CD4-positive, alpha-beta T cell treated with Interleukin-2 at 100 ng/mL for 4 hours (primary cell): ENCODE results near the gene IL1RAPL1.

Experiments
- DNase-seq: peaks from one replicate; pipeline ENCODE4 v3.0.0-alpha.2; 2020; ENCODE audit warnings: low spot score

IL1RAPL1 gene

GRCh38 chrX:29653721-29654120 lies 1066.5 kb downstream of the IL1RAPL1 start:
- DNase-seq = no peak

- no peak for DNase-seq
These were observed 1072.7 kb downstream of the IL1RAPL1 start for GRCh38 chrX:29659911-29660310.

- no peak for DNase-seq
These were observed 1074.0 kb downstream of the IL1RAPL1 start for GRCh38 chrX:29661290-29661689.

- no peak for DNase-seq
These were observed 1074.9 kb downstream of the IL1RAPL1 start for GRCh38 chrX:29662101-29662500.

DNA sequence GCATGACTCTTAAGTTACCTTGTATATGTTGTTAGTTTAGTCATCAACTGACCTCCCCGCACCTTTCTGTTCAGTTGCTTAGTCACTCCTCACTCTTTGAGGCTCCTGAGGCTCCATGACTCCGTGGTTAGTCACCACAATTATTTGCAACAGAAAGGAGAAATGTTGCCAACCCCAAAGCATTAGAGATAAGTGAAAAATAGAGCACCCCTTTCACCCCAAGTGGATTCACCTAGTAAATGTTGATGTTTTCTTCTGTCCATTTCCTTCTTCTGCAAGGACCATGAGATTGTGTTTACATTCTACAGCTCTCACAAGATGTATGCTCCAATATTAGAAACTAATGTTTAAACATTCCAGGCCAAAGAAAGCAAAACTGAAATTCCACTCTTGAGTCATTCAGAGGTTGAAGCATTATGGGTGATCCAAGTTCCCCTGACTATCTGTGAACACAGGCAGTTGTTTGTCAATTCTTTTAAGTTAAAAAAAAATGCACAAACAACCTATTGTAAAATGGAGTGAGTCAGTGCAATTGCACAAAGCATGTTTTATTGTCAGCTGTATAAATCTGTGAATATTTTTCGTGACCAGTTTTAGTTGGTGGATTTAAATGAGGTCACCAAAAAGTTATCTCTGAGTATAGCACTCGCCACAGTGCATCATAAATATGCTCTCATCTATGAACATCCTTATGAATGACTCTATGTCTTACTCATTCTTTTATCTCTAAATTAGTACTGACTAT lies 1075.7 kb downstream of the IL1RAPL1 start:
- DNase-seq = no peak

DNA sequence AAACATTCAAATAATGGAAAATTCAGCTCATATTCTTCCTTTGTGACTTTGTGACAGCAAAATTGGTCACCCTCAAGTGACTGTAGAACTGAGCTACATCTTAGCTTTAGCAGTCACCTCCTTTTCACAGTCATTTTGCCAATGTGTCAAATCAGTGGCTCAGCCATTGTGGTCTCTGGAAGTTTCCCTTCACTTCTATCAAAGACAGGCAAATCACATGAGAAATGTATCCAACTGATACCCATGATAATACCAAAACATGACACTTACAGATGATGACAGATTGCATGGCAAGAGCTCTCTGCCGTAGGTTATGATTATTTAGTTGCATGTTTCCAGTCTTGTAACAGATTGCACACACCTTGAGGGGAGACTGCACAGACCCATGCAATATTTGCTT lies 1078.3 kb downstream of the IL1RAPL1 start:
- DNase-seq = no peak

GRCh38 chrX:29666366-29666765 lies 1079.1 kb downstream of the IL1RAPL1 start:
- no peak for DNase-seq

GRCh38 chrX:29671421-29671820 lies 1084.2 kb downstream of the IL1RAPL1 start:
- no peak for DNase-seq

DNA sequence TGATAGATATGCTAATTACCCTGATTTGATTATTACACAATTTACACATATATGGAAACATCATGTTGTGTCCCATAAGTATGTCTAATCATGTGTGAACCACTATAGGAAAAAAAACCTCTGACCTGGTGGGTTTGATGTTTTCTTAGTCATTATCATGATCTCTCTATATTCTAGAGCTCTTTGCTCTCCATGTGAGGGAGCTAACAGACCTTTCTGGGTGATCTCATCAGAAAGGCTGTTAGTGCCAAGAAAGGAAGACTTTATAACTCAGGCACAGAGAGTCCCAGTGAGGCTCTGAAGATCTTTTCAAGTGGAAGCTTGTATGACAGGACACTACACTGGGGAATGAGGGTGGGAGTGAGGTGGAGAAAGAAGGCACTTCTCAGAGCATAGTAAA lies 1100.4 kb downstream of the IL1RAPL1 start:
- DNase-seq = no peak

DNA sequence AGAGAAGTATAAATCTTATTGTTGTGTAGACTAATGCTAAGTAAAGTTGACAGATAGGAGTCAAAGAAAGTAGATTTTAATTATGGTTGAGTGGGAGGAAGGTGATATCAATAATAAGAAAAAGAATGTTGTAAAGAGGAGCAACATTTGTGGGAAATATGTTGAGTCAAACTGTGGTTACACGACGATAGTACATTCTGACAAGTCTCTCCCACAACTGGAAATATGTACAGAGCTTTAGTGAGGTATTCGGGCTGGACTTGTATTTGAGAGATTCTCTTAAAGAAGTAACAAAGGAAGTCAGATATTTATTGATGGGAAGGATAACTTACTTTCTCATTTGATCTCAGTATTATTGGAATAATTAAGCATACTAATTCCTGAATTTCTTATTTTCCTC lies 1102.8 kb downstream of the IL1RAPL1 start:
- no peak for DNase-seq

- no peak for DNase-seq
These were observed 1103.8 kb downstream of the IL1RAPL1 start for GRCh38 chrX:29691044-29691443.

- no peak for DNase-seq
These were observed 1106.7 kb downstream of the IL1RAPL1 start for GRCh38 chrX:29693912-29694311.

- no peak for DNase-seq
These were observed 1112.0 kb downstream of the IL1RAPL1 start for GRCh38 chrX:29699239-29699638.

- DNase-seq = no peak
These were observed 1119.8 kb downstream of the IL1RAPL1 start for GRCh38 chrX:29707088-29707487.

- DNase-seq = no peak
These were observed 1133.9 kb downstream of the IL1RAPL1 start for GRCh38 chrX:29721152-29721551.

DNA sequence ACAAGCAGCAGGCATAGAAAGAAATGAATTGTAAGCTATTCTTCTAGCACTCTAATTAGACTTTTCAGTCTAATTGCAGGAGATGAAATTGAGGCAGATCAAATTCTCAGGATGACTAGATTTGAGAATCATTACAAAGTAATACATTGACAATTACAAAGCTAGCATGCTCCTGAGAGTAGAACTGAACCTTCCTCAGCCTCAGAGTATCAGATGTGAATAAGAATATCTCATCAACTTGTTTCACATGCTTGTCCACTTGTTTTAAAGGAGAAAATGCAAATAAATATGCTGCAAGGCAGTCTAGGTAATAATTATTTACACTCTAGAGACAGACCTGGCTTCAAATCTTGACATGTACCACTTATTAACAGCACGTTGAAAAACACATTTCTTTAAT lies 1137.1 kb downstream of the IL1RAPL1 start:
- DNase-seq = no peak

- DNase-seq = no peak
These were observed 1139.6 kb downstream of the IL1RAPL1 start for GRCh38 chrX:29726811-29727210.

DNA sequence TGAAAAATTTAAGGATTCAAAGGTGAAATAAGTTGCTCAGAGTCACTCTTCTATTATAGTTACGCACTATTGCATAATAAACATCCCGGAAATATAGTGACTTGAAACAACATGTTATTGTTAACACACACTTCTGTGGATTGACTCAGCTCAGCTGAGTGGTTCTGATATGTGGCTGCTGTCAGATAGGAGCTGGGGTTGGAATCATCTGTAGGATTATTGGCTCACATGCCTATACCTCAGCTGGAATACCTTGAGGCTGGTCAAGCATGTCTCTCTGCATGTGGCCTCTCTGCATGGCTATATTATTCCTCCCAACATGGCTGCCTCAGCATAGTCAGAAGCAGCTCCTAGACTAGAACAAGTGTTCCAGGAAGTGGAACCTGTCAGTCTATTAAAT lies 1141.4 kb downstream of the IL1RAPL1 start:
- DNase-seq = no peak

DNA sequence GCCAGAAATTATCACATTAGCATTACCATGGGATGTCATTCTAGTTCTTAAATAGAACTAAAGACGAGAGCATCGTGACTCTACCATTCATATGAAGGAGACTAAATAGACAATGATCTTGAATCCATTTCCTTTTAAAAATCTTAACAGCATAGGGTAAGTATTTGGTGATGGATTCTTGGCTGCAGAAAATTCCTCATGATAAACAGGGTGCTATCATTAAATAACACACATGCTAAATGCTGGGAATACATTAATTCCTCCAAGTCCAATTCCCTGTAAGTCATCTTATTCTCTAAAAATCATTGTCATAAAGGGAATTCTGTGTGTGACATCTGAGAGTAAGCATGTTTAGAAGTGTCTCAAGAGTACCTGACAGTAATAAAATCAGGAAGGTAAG lies 1157.7 kb downstream of the IL1RAPL1 start:
- no peak for DNase-seq

DNA sequence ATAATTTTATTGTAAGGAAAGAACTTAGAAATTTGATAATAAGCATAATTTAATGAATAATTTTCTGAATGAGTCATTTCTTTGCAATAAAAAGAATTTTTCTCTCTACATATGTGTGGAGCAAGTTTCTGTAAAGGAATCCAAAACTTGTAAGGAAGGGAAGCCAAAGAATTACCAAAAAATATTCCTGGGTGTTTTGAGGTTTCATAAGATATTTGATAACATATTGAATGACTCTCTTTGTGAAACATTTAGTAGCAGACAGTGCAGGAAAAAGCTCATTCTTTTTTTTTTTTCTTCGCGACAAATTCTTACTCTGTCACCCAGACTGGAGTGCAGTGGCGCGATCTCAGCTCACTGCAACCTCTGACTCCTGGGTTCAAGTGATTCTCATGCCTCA lies 1159.1 kb downstream of the IL1RAPL1 start:
- no peak for DNase-seq

DNA sequence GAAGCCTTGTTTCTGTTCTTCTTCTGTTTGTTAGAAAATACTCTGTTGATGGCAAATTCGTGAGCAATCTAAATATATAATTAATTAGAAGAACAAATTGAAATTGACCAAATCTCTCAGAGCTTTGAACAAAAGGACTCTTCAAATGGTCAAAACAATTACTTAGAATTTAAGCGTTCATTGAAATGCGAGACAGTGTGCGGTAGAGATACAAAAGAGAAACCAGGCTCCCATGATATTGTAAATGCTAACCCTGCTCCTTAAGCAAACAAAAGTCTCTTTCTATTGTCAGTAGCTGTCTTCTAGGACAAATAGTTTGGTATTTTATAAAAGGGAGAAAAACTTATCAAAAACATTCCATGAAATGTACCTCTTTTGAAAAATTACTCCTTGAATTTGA lies 1174.8 kb downstream of the IL1RAPL1 start:
- no peak for DNase-seq

DNA sequence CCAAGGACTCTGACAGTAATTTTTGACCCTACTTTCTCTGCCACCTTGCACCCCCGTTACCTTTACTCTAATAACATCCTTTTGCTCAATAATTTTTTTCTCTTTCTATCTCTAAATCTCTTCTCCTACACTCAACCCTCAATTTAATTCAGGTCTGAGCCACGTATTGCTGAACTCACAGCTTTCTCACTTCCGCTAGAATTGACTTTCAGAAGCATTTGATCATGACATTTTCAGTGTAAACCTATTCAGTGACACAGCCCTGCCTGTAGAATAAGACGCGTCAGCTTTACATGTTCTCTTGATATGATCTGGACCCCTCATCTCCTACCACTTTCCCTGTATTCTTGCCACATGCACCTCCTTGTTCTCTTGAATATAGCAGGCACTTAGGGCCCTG lies 1188.6 kb downstream of the IL1RAPL1 start:
- DNase-seq = no peak

- no peak for DNase-seq
These were observed 1200.4 kb downstream of the IL1RAPL1 start for GRCh38 chrX:29787656-29788055.

- DNase-seq = no peak
These were observed 1201.9 kb downstream of the IL1RAPL1 start for GRCh38 chrX:29788991-29789699.
